H1 (cell line): Measurements from ENCODE around the gene CLEC16A. TPM values are rescaled to one million over a fixed set of nuclear protein-coding genes. Genes with fewer than 3 reads are reported as not detected.

Experiments
- CTCF ChIA-PET: fragments of 300-600 bp; sonication (Branson Sonifier 250); formaldehyde crosslinking; loops from one replicate; lab custom pipeline; 2021; ENCODE audit not compliant: partially characterized antibody; lab: Charles Lee
- POLR2A ChIA-PET: fragments of 300-600 bp; sonication (Branson Sonifier 250); formaldehyde crosslinking; loops from one replicate; lab custom pipeline; 2021; ENCODE audit warnings: inconsistent platforms; ENCODE audit not compliant: partially characterized antibody; lab: Charles Lee
- DNase-seq, 2 experiments: peaks; one replicate each; pipeline versions ENCODE4 v3.0.0 to v3.0.0-alpha.2; 2010 to 2022; ENCODE audit warnings: low spot score in 2 of 2, low read depth in 1 of 2, mixed read lengths in 1 of 2
- FAIRE-seq: peaks from 2 replicates; lab custom pipeline; 2011; peaks lifted over from hg19 to GRCh38; lab: Jason Lieb, UNC
- H2AFZ ChIP-seq: 2 replicates; pipeline ENCODE4 v1.8.1; 2012; ENCODE audit warnings: low read length, inconsistent platforms
- H2AK5ac ChIP-seq: 2 replicates; pipeline ENCODE4 v1.6.1; 2013; ENCODE audit warnings: low read depth, low read length
- H2BK120ac ChIP-seq: replicated peaks from 2 replicates; pipeline ENCODE3; 2013; ENCODE audit warnings: low read depth, low read length, inconsistent platforms
- H2BK12ac ChIP-seq: 2 replicates; pipeline ENCODE4 v1.6.1; 2013; ENCODE audit warnings: low read depth, low read length
- H2BK15ac ChIP-seq: 2 replicates; pipeline ENCODE4 v1.6.1; 2013; ENCODE audit warnings: low read length
- H2BK20ac ChIP-seq: 2 replicates; pipeline ENCODE4 v1.6.1; 2013; ENCODE audit warnings: low read length
- H2BK5ac ChIP-seq: 2 replicates; pipeline ENCODE4 v1.6.1; 2013; ENCODE audit warnings: low read depth, low read length
- H3K14ac ChIP-seq: 2 replicates; pipeline ENCODE4 v1.6.1; 2013; ENCODE audit warnings: inconsistent platforms; ENCODE audit not compliant: insufficient read length
- H3K18ac ChIP-seq: 2 replicates; pipeline ENCODE4 v1.6.1; 2013; ENCODE audit warnings: low read length; ENCODE audit errors: extremely low read depth
- H3K23ac ChIP-seq: 2 replicates; pipeline ENCODE4 v1.6.1; 2013; ENCODE audit warnings: inconsistent platforms; ENCODE audit not compliant: insufficient read length
- H3K23me2 ChIP-seq: 2 replicates; pipeline ENCODE4 v1.6.1; 2013; ENCODE audit warnings: low read depth, low read length
- H3K27ac ChIP-seq: 2 replicates; pipeline ENCODE4 v1.6.1; 2011; ENCODE audit warnings: low read depth, low read length, inconsistent platforms
- H3K27me3 ChIP-seq, 4 experiments: replicated peaks in 1 of 4; 1 replicate in 1 of 4; 2 replicates in 3 of 4; pipeline versions ENCODE4 v1.6.1 to v1.8.1; 2011 to 2013; ENCODE audit warnings: low read length in 3 of 4, mild to moderate bottlenecking in 3 of 4, inconsistent platforms in 2 of 4, mixed read lengths in 2 of 4, moderate library complexity in 1 of 4; ENCODE audit not compliant: control insufficient read depth in 3 of 4, insufficient read depth in 3 of 4; ENCODE audit errors: extremely low read depth in 1 of 4
- H3K36me3 ChIP-seq, 4 experiments: 2 replicates each; pipeline versions ENCODE4 v1.6.1 to v1.8.1; 2011 to 2013; ENCODE audit warnings: mild to moderate bottlenecking in 4 of 4, low read length in 3 of 4, moderate library complexity in 2 of 4, control low read depth in 1 of 4, inconsistent platforms in 1 of 4; ENCODE audit not compliant: insufficient read depth in 4 of 4, control insufficient read depth in 2 of 4
- H3K4ac ChIP-seq: replicated peaks from 2 replicates; pipeline ENCODE3; 2013; ENCODE audit warnings: low read length, low read depth, mixed read lengths, inconsistent platforms; ENCODE audit not compliant: insufficient read length
- H3K4me1 ChIP-seq, 4 experiments: replicated peaks in 1 of 4; 1 replicate in 1 of 4; 2 replicates in 3 of 4; pipeline versions ENCODE4 v1.6.1 to v1.8.1; 2011 to 2013; ENCODE audit warnings: low read length in 3 of 4, inconsistent platforms in 2 of 4, mixed read lengths in 1 of 4; ENCODE audit not compliant: insufficient read depth in 4 of 4, control insufficient read depth in 3 of 4
- H3K4me2 ChIP-seq, 2 experiments: 2 replicates each; pipeline versions ENCODE4 v1.6.1 to v1.8.1; 2011 to 2013; ENCODE audit warnings: low read depth in 2 of 2, low read length in 2 of 2, control low read depth in 1 of 2, inconsistent platforms in 1 of 2, mild to moderate bottlenecking in 1 of 2; ENCODE audit not compliant: insufficient read depth in 1 of 2
- H3K4me3 ChIP-seq, 4 experiments: fragments of 200-600, 300-600 bp in 1 of 4; sonication (generic), shearing (Covaris generic), sonication (Bioruptor Twin) in 1 of 4; 2 replicates each; pipeline versions ENCODE4 v1.5.1 to v1.8.1; 2011 to 2016; ENCODE audit warnings: low read length in 4 of 4, low read depth in 3 of 4, control low read depth in 2 of 4, inconsistent platforms in 2 of 4, mild to moderate bottlenecking in 2 of 4, mixed read lengths in 1 of 4, moderate library complexity in 1 of 4; ENCODE audit not compliant: insufficient read depth in 2 of 4; ENCODE audit errors: extremely low read depth in 1 of 4
- H3K56ac ChIP-seq: replicated peaks from 2 replicates; pipeline ENCODE3; 2013; ENCODE audit warnings: low read depth, mild to moderate bottlenecking, mixed read lengths, low read length, inconsistent platforms; ENCODE audit not compliant: insufficient read length
- H3K79me1 ChIP-seq: 2 replicates; pipeline ENCODE4 v1.6.1; 2013; ENCODE audit warnings: low read depth, low read length, control low read depth
- H3K79me2 ChIP-seq, 2 experiments: 2 replicates each; pipeline versions ENCODE4 v1.6.1 to v1.8.1; 2012 to 2013; ENCODE audit warnings: low read length in 2 of 2, mild to moderate bottlenecking in 2 of 2, inconsistent platforms in 1 of 2; ENCODE audit not compliant: insufficient read depth in 2 of 2, control insufficient read depth in 1 of 2
- H3K9ac ChIP-seq, 4 experiments: replicated peaks in 1 of 4; 1 replicate in 1 of 4; 2 replicates in 3 of 4; pipeline versions ENCODE4 v1.6.1 to v1.8.1; 2011 to 2013; ENCODE audit warnings: low read depth in 3 of 4, low read length in 3 of 4, control low read depth in 2 of 4, mild to moderate bottlenecking in 2 of 4, moderate library complexity in 2 of 4, inconsistent platforms in 1 of 4; ENCODE audit errors: extremely low read depth in 1 of 4
- H3K9me3 ChIP-seq, 2 experiments: 2 replicates each; pipeline versions ENCODE4 v1.6.1 to v1.8.1; 2012 to 2013; ENCODE audit warnings: mild to moderate bottlenecking in 2 of 2, moderate library complexity in 2 of 2, control low read depth in 1 of 2, inconsistent platforms in 1 of 2, low read depth in 1 of 2, low read length in 1 of 2, mixed read lengths in 1 of 2; ENCODE audit not compliant: insufficient read depth in 2 of 2
- H4K20me1 ChIP-seq, 2 experiments: replicated peaks in 1 of 2; 2 replicates each; pipeline versions ENCODE3 to v1.8.1; 2011 to 2013; ENCODE audit warnings: inconsistent platforms in 2 of 2, low read length in 2 of 2, mild to moderate bottlenecking in 1 of 2; ENCODE audit not compliant: insufficient read depth in 2 of 2, control insufficient read depth in 1 of 2
- H4K5ac ChIP-seq: 2 replicates; pipeline ENCODE4 v1.6.1; 2013; ENCODE audit warnings: low read length, low read depth, mixed read lengths, inconsistent platforms; ENCODE audit not compliant: insufficient read length
- H4K8ac ChIP-seq: 2 replicates; pipeline ENCODE4 v1.8.0; 2013; ENCODE audit warnings: mild to moderate bottlenecking, moderate library complexity, low read length, inconsistent platforms; ENCODE audit not compliant: insufficient read depth; ENCODE audit errors: extremely low read depth
- H4K91ac ChIP-seq: replicated peaks from 2 replicates; pipeline ENCODE3; 2013; ENCODE audit warnings: low read length, mixed read lengths, inconsistent platforms; ENCODE audit not compliant: insufficient read length
- CREB1 ChIP-seq: IDR thresholded peaks from 2 replicates; pipeline ENCODE4 v1.6.1; 2012; ENCODE audit warnings: inconsistent platforms
- HDAC2 ChIP-seq, 2 experiments: fragments of 300-600 bp in 1 of 2; sonication (generic) in 1 of 2; IDR thresholded peaks; 2 replicates each; pipeline ENCODE4 v1.6.1; 2011 to 2012; ENCODE audit warnings: low read depth in 2 of 2, low read length in 2 of 2, mild to moderate bottlenecking in 2 of 2, moderate library complexity in 2 of 2, borderline replicate concordance in 1 of 2, inconsistent platforms in 1 of 2
- KDM1A ChIP-seq: fragments of 200-600, 300-600 bp; sonication (generic); IDR thresholded peaks from 2 replicates; pipeline ENCODE4 v1.7.1; 2016; ENCODE audit warnings: mild to moderate bottlenecking, low read length, borderline replicate concordance
- KDM5A ChIP-seq: fragments of 200-600 bp; IDR thresholded peaks from 2 replicates; pipeline ENCODE4 v1.7.1; 2012; ENCODE audit warnings: mild to moderate bottlenecking, low read length, inconsistent platforms, mixed read lengths
- NANOG ChIP-seq: IDR thresholded peaks from 2 replicates; pipeline ENCODE4 v1.6.1; 2011; ENCODE audit warnings: low read length, low read depth, mild to moderate bottlenecking, inconsistent platforms; ENCODE audit not compliant: insufficient read depth, poor library complexity, severe bottlenecking
- NRF1 ChIP-seq: IDR thresholded peaks from 2 replicates; pipeline ENCODE4 v1.6.1; 2011; ENCODE audit warnings: mild to moderate bottlenecking, low read depth, low read length, improper control_type of control experiment
- POU5F1 ChIP-seq: IDR thresholded peaks from 2 replicates; pipeline ENCODE4 v1.6.1; 2011; ENCODE audit warnings: low read depth, mild to moderate bottlenecking, low read length, moderate library complexity
- RAD21 ChIP-seq, 2 experiments: IDR thresholded peaks in 1 of 2; conservative IDR thresholded peaks in 1 of 2; 2 replicates each; pipeline ENCODE4 v1.6.1; 2011; ENCODE audit warnings: low read depth in 2 of 2, low read length in 2 of 2, improper control_type of control experiment in 1 of 2, inconsistent platforms in 1 of 2, mild to moderate bottlenecking in 1 of 2, moderate library complexity in 1 of 2
- SP1 ChIP-seq: IDR thresholded peaks from 2 replicates; pipeline ENCODE4 v1.6.1; 2011; ENCODE audit warnings: low read depth, low read length
- SUZ12 ChIP-seq: fragments of 200-600 bp; sonication (generic); IDR thresholded peaks from 2 replicates; pipeline ENCODE4 v1.6.1; 2012; ENCODE audit warnings: mild to moderate bottlenecking, inconsistent platforms, low read length, moderate library complexity, mixed read lengths
- TCF12 ChIP-seq: IDR thresholded peaks from 2 replicates; pipeline ENCODE4 v1.6.1; 2011; ENCODE audit warnings: low read depth, mild to moderate bottlenecking, low read length
- WGBS, 2 experiments: shearing (Covaris generic) in 1 of 2; methylation state at CpG; one replicate each; pipeline versions ENCODE4 v1.1.6 to v1.1.7; 2013 to 2015; ENCODE audit warnings: low lambda C conversion rate in 2 of 2, mixed read lengths in 2 of 2, inconsistent platforms in 1 of 2, low coverage in 1 of 2, missing lambda C conversion rate in 1 of 2; ENCODE audit not compliant: insufficient replicate concordance in 2 of 2, insufficient coverage in 1 of 2, insufficient read length in 1 of 2; ENCODE audit errors: extremely low coverage in 1 of 2, missing lambda C conversion rate in 1 of 2; 5-methylcytosine and 5-hydroxymethylcytosine counted together
- polyA plus RNA-seq, 7 experiments: library from polyadenylated mRNA; depleted of rRNA in 3 of 7; stranded (reverse) in 5 of 7; unstranded in 2 of 7; fragments of >200 nt in 5 of 7; fragments of 200-250 nt in 2 of 7; gene quantifications; 1 replicate in 5 of 7; 2 replicates in 1 of 7; 4 replicates in 1 of 7; pipeline versions ENCODE4 v1.2.1 to v1.2.3, GENCODE V29; 2011 to 2013; ENCODE audit warnings: missing spikeins in 2 of 7, mixed read lengths in 2 of 7
- total RNA-seq: library from RNA; stranded (reverse); fragmentation: NEBNext Ultra II Directional; extraction: Animal tissue kit (Norgen Biotek cat#: 25700); gene quantifications from 2 replicates; pipeline ENCODE4 v1.2.1, GENCODE V29; 2021
- TF ChIP-seq, protein P1 (sequence below): IDR thresholded peaks from 2 replicates; pipeline ENCODE4 v1.6.1; 2012; ENCODE audit warnings: low read length, inconsistent platforms

The CLEC16A gene
- total and polyA plus RNA-seq, 2 of the 8 experiments (the other 6 are each of a cell fraction or from before 2014, with no cell fraction given), result 7.6 to 19.3 TPM

DNA sequence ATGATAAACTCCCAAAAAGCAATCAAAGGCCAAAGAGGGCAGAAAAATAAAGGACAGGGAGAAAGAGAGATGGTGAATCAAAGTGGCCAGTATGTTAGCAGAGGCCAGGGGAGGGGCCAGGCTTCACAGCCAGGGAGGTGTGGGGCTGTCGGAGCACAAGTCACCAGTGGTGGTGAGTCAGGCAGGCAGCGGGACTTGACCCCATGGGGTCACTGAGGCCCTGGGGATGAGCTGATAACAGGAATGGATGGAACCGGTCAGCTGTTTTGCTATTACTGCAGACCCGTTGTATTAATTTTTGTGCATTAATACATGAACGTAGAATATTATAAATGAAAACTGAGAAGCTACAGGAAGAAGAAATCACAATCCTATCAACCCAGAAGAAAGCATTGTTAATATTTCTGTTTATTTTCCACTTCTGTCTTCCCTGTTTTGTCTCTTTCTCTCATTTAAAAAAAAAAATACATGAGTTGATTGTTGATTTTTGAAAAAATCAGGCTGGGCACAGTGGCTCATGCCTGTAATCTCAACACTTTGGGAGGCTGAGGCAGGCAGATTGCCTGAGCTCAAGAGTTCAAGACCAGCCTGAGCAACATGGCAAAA, 204.8 kb downstream of the CLEC16A start:
- 83% methylated on average over 5 of the region's 5 CpGs; no CpG with 5 or more reads in 1 of the 2 experiments for WGBS, 2 experiments
- POLR2A ChIA-PET, result no interaction called here
- DNase-seq, result no peak
- TF ChIP-seq NANOG (no peak), TCF12 (no peak), CREB1 (no peak), KDM5A (no peak), HDAC2 (IDR thresholded peaks at IDR 0.05; ENCODE audit: borderline replicate concordance in 1 of 2, low read depth in 2 of 2, low read length in 2 of 2) (no peak), RAD21 (IDR thresholded peaks at IDR 0.05 in 1 of 2, conservative IDR thresholded peaks at IDR 0.05 in 1 of 2; ENCODE audit: low read depth in 2 of 2, low read length in 2 of 2) (no peak), SUZ12 (no peak), POU5F1 (no peak), NRF1 (no peak), KDM1A (no peak), SP1 (no peak)
- TF ChIP-seq, protein P1, sequence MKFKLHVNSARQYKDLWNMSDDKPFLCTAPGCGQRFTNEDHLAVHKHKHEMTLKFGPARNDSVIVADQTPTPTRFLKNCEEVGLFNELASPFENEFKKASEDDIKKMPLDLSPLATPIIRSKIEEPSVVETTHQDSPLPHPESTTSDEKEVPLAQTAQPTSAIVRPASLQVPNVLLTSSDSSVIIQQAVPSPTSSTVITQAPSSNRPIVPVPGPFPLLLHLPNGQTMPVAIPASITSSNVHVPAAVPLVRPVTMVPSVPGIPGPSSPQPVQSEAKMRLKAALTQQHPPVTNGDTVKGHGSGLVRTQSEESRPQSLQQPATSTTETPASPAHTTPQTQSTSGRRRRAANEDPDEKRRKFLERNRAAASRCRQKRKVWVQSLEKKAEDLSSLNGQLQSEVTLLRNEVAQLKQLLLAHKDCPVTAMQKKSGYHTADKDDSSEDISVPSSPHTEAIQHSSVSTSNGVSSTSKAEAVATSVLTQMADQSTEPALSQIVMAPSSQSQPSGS, result no peak

More for the DNA sequence above, 204.8 kb downstream of the CLEC16A start:
- H3K27me3 ChIP-seq, result no peaks in the 10 kb centered on the region
- H3K4me1 ChIP-seq, result no peaks in the 10 kb centered on the region
- no peak overlapping the region for H2BK12ac ChIP-seq
- no peak overlapping the region for H4K5ac ChIP-seq
- H3K9ac ChIP-seq, result no peak overlapping the region
- no peak overlapping the region for H4K8ac ChIP-seq
- H3K23ac ChIP-seq, result no peak overlapping the region
- no peak overlapping the region for H3K18ac ChIP-seq
- H3K36me3 ChIP-seq, result no peaks in the 10 kb centered on the region
- no peak overlapping the region for H3K4me3 ChIP-seq
- H2AFZ ChIP-seq, result no peak overlapping the region
- no peak overlapping the region for H3K4ac ChIP-seq
- no peak overlapping the region for H2BK20ac ChIP-seq
- no peak for FAIRE-seq
- no peak overlapping the region for H2AK5ac ChIP-seq
- no peak overlapping the region for H3K56ac ChIP-seq
- no peaks in the 10 kb centered on the region for H3K79me2 ChIP-seq
- H2BK15ac ChIP-seq, result no peak overlapping the region
- H3K79me1 ChIP-seq, result no peaks in the 10 kb centered on the region
- peaks cover 3% of the 10 kb centered on the region; the same call in 1 of the 2 replicates for H3K23me2 ChIP-seq
- peaks cover 2 to 3% of the 10 kb centered on the region in 2 experiments for H4K20me1 ChIP-seq
- H4K91ac ChIP-seq, result no peak overlapping the region
- H2BK5ac ChIP-seq, result no peak overlapping the region
- H2BK120ac ChIP-seq, result no peak overlapping the region
- H3K14ac ChIP-seq, result no peak overlapping the region
- H3K9me3 ChIP-seq, result no peaks in the 10 kb centered on the region
- H3K27ac ChIP-seq, result no peak overlapping the region
- CTCF ChIA-PET, result interaction anchor here (1.1 kb wide), 1 partner anchor 70 kb away, joined by 3 read pairs; no protein-coding TSS in a partner anchor
- H3K4me2 ChIP-seq, result no peak overlapping the region
